Measurements from ENCODE around the gene IFNL3. TPM values are rescaled to one million over a fixed set of nuclear protein-coding genes. Genes with fewer than 3 reads are reported as not detected.

Gene IFNL3
- polyA plus RNA-seq, 1 donor (not counting 4 experiments of a cell fraction or from before 2014, with no cell fraction given) = not detected

DNA sequence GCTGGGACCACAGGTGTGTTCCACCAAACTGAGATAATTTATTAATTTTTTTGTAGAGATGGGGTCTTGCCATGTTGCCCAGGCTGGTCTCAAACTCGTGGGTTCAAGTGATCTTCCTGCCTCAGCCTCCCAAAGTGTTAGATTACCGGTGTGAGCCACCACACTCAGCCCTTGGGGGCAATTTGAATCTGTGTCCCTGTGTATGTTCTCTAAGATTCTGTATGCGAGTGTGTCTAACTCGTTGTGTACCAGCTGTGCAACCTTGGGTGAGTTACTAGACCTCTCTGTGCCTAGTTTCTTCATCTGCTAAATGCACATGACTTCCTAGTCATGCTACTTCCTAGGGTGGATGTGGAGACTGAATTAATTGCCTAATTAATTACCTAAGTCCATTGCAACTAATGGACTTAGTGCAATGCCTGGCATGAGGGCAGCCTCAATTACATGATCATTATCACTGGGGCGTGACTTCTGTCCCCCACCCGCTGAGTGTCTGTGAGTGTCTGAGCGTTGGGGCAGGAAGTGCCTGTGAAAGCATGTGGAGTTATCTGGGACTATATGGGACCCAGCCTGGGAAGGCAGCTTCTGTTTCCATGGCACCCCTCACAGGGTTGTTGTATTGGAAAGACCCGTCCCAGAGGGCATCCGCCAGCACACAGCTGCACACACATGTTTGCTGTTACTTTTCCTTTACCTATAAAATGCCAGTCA, 49.8 kb downstream of the IFNL3 start:
- no peak for TF ChIP-seq EZH2 (IDR thresholded peaks at IDR 0.05; ENCODE audit: low read length)
- TF ChIP-seq, protein P1, sequence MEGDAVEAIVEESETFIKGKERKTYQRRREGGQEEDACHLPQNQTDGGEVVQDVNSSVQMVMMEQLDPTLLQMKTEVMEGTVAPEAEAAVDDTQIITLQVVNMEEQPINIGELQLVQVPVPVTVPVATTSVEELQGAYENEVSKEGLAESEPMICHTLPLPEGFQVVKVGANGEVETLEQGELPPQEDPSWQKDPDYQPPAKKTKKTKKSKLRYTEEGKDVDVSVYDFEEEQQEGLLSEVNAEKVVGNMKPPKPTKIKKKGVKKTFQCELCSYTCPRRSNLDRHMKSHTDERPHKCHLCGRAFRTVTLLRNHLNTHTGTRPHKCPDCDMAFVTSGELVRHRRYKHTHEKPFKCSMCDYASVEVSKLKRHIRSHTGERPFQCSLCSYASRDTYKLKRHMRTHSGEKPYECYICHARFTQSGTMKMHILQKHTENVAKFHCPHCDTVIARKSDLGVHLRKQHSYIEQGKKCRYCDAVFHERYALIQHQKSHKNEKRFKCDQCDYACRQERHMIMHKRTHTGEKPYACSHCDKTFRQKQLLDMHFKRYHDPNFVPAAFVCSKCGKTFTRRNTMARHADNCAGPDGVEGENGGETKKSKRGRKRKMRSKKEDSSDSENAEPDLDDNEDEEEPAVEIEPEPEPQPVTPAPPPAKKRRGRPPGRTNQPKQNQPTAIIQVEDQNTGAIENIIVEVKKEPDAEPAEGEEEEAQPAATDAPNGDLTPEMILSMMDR (optimal IDR thresholded peaks at IDR 0.05 in 1 of 3, IDR thresholded peaks at IDR 0.05 in 1 of 3, conservative IDR thresholded peaks at IDR 0.05 in 1 of 3; ENCODE audit: extremely low read depth in 1 of 3, insufficient read depth in 2 of 3, low read length in 3 of 3) = no peak
- Histone ChIP-seq H3K9ac (ENCODE audit: control insufficient read depth, extremely low read depth, insufficient read depth, low read length) (no peak overlapping the region), H4K20me1 (ENCODE audit: control insufficient read depth, extremely low read depth, insufficient read depth, low read length) (no peaks in the 10 kb centered on the region), H2AFZ (ENCODE audit: control insufficient read depth, low read length) (no peak overlapping the region), H3K79me2 (ENCODE audit: control insufficient read depth, insufficient read depth, low read length) (no peaks in the 10 kb centered on the region), H3K4me2 (ENCODE audit: control insufficient read depth, extremely low read depth, insufficient read depth, low read depth, low read length) (no peak overlapping the region), H3K9me3 (ENCODE audit: control insufficient read depth, low read depth, low read length) (no peaks in the 10 kb centered on the region), H3K27ac (ENCODE audit: control insufficient read depth, insufficient read depth, low read length) (no peak overlapping the region), H3K4me1 (ENCODE audit: control insufficient read depth, extremely low read depth, insufficient read depth, low read length) (peaks cover 23% of the 10 kb centered on the region), H3K9me1 (ENCODE audit: control insufficient read depth, extremely low read depth, insufficient read depth, low read length) (no peaks in the 10 kb centered on the region), H3K36me3 (ENCODE audit: control insufficient read depth in 2 of 2, extremely low read depth in 1 of 2, insufficient read depth in 2 of 2, low read length in 2 of 2) (no peaks in the 10 kb centered on the region), H3K27me3 (ENCODE audit: control insufficient read depth, extremely low read depth, insufficient read depth, low read length) (peaks cover 33% of the 10 kb centered on the region), H3K4me3 (ENCODE audit: control insufficient read depth in 2 of 3, extremely low read depth in 1 of 3, insufficient read depth in 2 of 3, low read depth in 1 of 3, low read length in 3 of 3) (no peak overlapping the region)
- dilution Hi-C loops (cut with MboI; ENCODE audit: extremely low pct_ligation_motif_present, low sequenced_read_pairs) = no loop called here
- FAIRE-seq = no peak
- DNase-seq (ENCODE audit: low read depth, low spot score) = no peak

DNA sequence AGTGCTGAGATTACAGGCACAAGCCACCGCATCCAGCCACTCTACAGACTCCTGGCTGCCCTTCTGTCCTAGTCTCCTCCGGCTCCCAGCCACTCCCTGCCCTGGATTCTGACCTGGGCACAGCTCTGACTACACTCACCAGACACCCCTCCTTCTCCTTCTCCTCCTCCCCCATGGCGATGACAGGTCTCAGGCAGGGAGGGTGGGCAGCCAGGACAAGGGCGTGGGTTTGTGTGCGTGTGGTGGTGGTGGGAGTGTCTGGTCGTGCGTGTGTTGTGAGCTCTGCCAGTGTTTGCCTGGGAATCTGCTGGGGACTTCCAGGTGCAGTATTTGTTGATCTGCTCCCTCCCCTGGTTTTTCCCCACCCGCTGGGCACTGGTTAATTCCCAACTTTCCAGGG, 51.0 kb downstream of the IFNL3 start:
- H2AFZ ChIP-seq (ENCODE audit: control insufficient read depth, low read length) = no peak overlapping the region
- H3K9ac ChIP-seq (ENCODE audit: control insufficient read depth, extremely low read depth, insufficient read depth, low read length) = no peak overlapping the region
- no peak overlapping the region for H3K27ac ChIP-seq (ENCODE audit: control insufficient read depth, insufficient read depth, low read length)
- no peaks in the 10 kb centered on the region for H4K20me1 ChIP-seq (ENCODE audit: control insufficient read depth, extremely low read depth, insufficient read depth, low read length)
- no peaks in the 10 kb centered on the region for H3K9me3 ChIP-seq (ENCODE audit: control insufficient read depth, low read depth, low read length)
- FAIRE-seq (no peak), DNase-seq (ENCODE audit: low read depth, low spot score) (no peak)
- H3K27me3 ChIP-seq (ENCODE audit: control insufficient read depth, extremely low read depth, insufficient read depth, low read length) = peaks cover 29% of the 10 kb centered on the region
- peaks cover 23% of the 10 kb centered on the region for H3K4me1 ChIP-seq (ENCODE audit: control insufficient read depth, extremely low read depth, insufficient read depth, low read length)
- TF ChIP-seq, protein P1 (optimal IDR thresholded peaks at IDR 0.05 in 1 of 3, IDR thresholded peaks at IDR 0.05 in 1 of 3, conservative IDR thresholded peaks at IDR 0.05 in 1 of 3; ENCODE audit: extremely low read depth in 1 of 3, insufficient read depth in 2 of 3, low read length in 3 of 3) = no peak
- no peak for TF ChIP-seq EZH2 (IDR thresholded peaks at IDR 0.05; ENCODE audit: low read length)
- H3K36me3 ChIP-seq (ENCODE audit: control insufficient read depth in 2 of 2, extremely low read depth in 1 of 2, insufficient read depth in 2 of 2, low read length in 2 of 2) = no peaks in the 10 kb centered on the region
- H3K4me3 ChIP-seq (ENCODE audit: control insufficient read depth in 2 of 3, extremely low read depth in 1 of 3, insufficient read depth in 2 of 3, low read depth in 1 of 3, low read length in 3 of 3) = no peak overlapping the region
- no peak overlapping the region for H3K4me2 ChIP-seq (ENCODE audit: control insufficient read depth, extremely low read depth, insufficient read depth, low read depth, low read length)
- no peaks in the 10 kb centered on the region for H3K79me2 ChIP-seq (ENCODE audit: control insufficient read depth, insufficient read depth, low read length)
- H3K9me1 ChIP-seq (ENCODE audit: control insufficient read depth, extremely low read depth, insufficient read depth, low read length) = no peaks in the 10 kb centered on the region
- dilution Hi-C loops (cut with MboI; ENCODE audit: extremely low pct_ligation_motif_present, low sequenced_read_pairs) = no loop called here

Other genes with a start within 250 kb of the IFNL3 start
- gene FBXO27, start 212.5 kb downstream of the IFNL3 start, polyA plus RNA-seq = 4.4 to 6.9 TPM (median 4.4 TPM) in 3 replicates
- 0.08 to 0.28 TPM (median 0.09 TPM) in 3 replicates for gene ACP7, start 160.6 kb downstream of the IFNL3 start, polyA plus RNA-seq
- gene PAK4, start 119.2 kb downstream of the IFNL3 start, polyA plus RNA-seq = 9.8 to 17.4 TPM (median 11.2 TPM) in 3 replicates
- 2.3 to 6.0 TPM (median 2.8 TPM) in 3 replicates for gene NCCRP1, start 48.0 kb downstream of the IFNL3 start, polyA plus RNA-seq
- gene SYCN, start 40.7 kb downstream of the IFNL3 start, polyA plus RNA-seq = not detected in 3 replicates
- gene IFNL4, start 3.9 kb upstream of the IFNL3 start, polyA plus RNA-seq = not detected in 3 replicates
- gene IFNL2, start 23.4 kb upstream of the IFNL3 start, polyA plus RNA-seq = not detected in 3 replicates
- not detected in 3 replicates for gene IFNL1, start 51.4 kb upstream of the IFNL3 start, polyA plus RNA-seq
- 0.04 to 0.16 TPM (median 0.04 TPM) in 3 replicates for gene LRFN1, start 75.9 kb upstream of the IFNL3 start, polyA plus RNA-seq
- 0.14 TPM in 1 of 3 replicates, not detected in the others for gene GMFG, start 91.0 kb upstream of the IFNL3 start, polyA plus RNA-seq
- 20.9 to 40.5 TPM (median 28.1 TPM) in 3 replicates for gene SAMD4B, start 97.4 kb upstream of the IFNL3 start, polyA plus RNA-seq
- 30.7 to 53.3 TPM (median 39.4 TPM) in 3 replicates for gene PAF1, start 146.1 kb upstream of the IFNL3 start, polyA plus RNA-seq
- 14.7 to 18.8 TPM (median 18.2 TPM) in 3 replicates for gene MED29, start 146.4 kb upstream of the IFNL3 start, polyA plus RNA-seq
- gene ZFP36, start 161.8 kb upstream of the IFNL3 start, polyA plus RNA-seq = 10.4 to 14.2 TPM (median 12.8 TPM) in 3 replicates
- 3.6 to 6.4 TPM (median 5.2 TPM) in 3 replicates for gene PLEKHG2, start 167.7 kb upstream of the IFNL3 start, polyA plus RNA-seq
- 1,323 to 2,302 TPM (median 1,614 TPM) in 3 replicates for gene RPS16, start 190.9 kb upstream of the IFNL3 start, polyA plus RNA-seq
- 46.1 to 83.7 TPM (median 63.2 TPM) in 3 replicates for gene SUPT5H, start 200.6 kb upstream of the IFNL3 start, polyA plus RNA-seq
- 71.6 to 91.5 TPM (median 85.5 TPM) in 3 replicates for gene TIMM50, start 235.8 kb upstream of the IFNL3 start, polyA plus RNA-seq

All from keratinocyte (primary cell).